Measurements from ENCODE around the gene DUOX2. TPM values are rescaled to one million over a fixed set of nuclear protein-coding genes. Genes with fewer than 3 reads are reported as not detected.
A peak's percentile ranks its signal among the peaks of the same experiment; 100 is the strongest.
"Not testable (repeated sequence)": the region's sequence is repeated elsewhere in the genome, so short reads cannot be mapped to it uniquely, and the experiment has no call there.

Gene DUOX2
- total RNA-seq, 6 donors from 2014 or later: 2.7 to 27.2 (median 6.7) TPM

DNA sequence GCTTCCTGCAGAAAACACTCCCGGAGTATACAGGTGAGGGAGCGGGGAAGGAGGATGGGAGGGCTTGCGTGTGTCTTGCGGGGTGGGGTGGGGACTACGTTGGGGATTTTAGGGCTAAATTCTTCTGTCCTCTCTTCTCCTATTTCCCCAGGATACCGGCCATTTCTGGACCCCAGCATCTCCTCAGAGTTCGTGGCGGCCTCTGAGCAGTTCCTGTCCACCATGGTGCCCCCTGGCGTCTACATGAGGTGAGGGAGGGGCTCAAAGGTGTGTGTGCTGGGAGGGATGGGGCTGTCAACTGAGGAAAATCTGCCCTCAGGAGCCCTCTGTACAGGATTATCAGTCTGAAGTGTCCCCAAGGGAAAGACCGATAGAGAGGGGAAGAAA is 22.4 kb upstream of the DUOX2 start:
- ATAC-seq (ENCODE audit: low FRiP score in 2 of 2) (no peak), DNase-seq (no peak)
- H3K27ac ChIP-seq: peak overlapping the region in 2 of 4 donors; percentile 31 to 64
- H3K4me1 ChIP-seq: peaks cover 7 to 58% (median 31%) of the 10 kb centered on the region in 4 donors
- no peak overlapping the region for H3K4me3 ChIP-seq
- peaks cover 0 to 10% (median 4%) of the 10 kb centered on the region in 4 donors for H3K36me3 ChIP-seq
- peaks cover 0 to 13% (median 6%) of the 10 kb centered on the region in 4 donors for H3K27me3 ChIP-seq
- WGBS, 2 donors: 31 to 41% methylated on average over 8 to 10 of the region's 10 CpGs
- TF ChIP-seq, protein P1, sequence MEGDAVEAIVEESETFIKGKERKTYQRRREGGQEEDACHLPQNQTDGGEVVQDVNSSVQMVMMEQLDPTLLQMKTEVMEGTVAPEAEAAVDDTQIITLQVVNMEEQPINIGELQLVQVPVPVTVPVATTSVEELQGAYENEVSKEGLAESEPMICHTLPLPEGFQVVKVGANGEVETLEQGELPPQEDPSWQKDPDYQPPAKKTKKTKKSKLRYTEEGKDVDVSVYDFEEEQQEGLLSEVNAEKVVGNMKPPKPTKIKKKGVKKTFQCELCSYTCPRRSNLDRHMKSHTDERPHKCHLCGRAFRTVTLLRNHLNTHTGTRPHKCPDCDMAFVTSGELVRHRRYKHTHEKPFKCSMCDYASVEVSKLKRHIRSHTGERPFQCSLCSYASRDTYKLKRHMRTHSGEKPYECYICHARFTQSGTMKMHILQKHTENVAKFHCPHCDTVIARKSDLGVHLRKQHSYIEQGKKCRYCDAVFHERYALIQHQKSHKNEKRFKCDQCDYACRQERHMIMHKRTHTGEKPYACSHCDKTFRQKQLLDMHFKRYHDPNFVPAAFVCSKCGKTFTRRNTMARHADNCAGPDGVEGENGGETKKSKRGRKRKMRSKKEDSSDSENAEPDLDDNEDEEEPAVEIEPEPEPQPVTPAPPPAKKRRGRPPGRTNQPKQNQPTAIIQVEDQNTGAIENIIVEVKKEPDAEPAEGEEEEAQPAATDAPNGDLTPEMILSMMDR (IDR thresholded peaks at IDR 0.05): no peak
- TF ChIP-seq POLR2A (IDR thresholded peaks at IDR 0.05): no peak
- TF ChIP-seq POLR2AphosphoS5 (IDR thresholded peaks at IDR 0.05): no peak
- H3K9me3 ChIP-seq: no peaks in the 10 kb centered on the region

DNA sequence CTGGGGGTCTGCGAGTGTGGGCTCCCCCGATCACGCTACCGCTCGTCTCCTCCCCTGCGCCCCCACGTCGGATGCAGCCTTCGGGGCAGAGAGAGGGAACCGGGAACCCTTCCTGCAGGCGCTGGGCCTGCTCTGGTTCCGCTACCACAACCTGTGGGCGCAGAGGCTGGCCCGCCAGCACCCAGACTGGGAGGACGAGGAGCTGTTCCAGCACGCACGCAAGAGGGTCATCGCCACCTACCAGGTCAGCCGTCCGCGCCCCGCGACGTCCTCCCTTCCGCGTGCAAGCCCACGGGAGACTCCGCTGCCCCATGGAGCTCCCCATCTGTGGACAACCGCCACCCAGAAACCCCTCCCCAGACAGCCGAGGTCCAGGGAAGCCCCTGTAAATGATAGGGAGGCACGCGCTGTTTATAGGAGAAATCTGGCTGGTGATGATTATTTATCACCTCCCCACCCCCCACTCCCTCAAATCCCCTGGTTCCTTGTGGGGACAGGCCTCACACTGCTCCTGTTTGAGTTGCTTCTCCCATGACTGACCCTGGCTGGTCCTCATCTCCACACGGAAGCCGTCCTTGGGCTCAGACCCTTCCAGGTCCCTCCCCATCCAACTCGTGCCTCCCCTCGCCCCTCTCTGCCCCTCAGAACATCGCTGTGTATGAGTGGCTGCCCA is 21.9 kb upstream of the DUOX2 start:
- not testable (repeated sequence) for ATAC-seq (ENCODE audit: low FRiP score in 2 of 2); H3K36me3 ChIP-seq; DNase-seq; H3K9me3 ChIP-seq; H3K4me3 ChIP-seq
- 27 to 32% methylated on average over 9 to 12 of the region's 37 CpGs for WGBS, 2 donors
- Histone ChIP-seq H3K27ac (peak overlapping the region in 2 of 4 donors; percentile 31 to 64), H3K4me1 (peaks cover 7 to 54% (median 31%) of the 10 kb centered on the region in 4 donors), H3K27me3 (peaks cover 0 to 13% (median 6%) of the 10 kb centered on the region in 4 donors)

DNA sequence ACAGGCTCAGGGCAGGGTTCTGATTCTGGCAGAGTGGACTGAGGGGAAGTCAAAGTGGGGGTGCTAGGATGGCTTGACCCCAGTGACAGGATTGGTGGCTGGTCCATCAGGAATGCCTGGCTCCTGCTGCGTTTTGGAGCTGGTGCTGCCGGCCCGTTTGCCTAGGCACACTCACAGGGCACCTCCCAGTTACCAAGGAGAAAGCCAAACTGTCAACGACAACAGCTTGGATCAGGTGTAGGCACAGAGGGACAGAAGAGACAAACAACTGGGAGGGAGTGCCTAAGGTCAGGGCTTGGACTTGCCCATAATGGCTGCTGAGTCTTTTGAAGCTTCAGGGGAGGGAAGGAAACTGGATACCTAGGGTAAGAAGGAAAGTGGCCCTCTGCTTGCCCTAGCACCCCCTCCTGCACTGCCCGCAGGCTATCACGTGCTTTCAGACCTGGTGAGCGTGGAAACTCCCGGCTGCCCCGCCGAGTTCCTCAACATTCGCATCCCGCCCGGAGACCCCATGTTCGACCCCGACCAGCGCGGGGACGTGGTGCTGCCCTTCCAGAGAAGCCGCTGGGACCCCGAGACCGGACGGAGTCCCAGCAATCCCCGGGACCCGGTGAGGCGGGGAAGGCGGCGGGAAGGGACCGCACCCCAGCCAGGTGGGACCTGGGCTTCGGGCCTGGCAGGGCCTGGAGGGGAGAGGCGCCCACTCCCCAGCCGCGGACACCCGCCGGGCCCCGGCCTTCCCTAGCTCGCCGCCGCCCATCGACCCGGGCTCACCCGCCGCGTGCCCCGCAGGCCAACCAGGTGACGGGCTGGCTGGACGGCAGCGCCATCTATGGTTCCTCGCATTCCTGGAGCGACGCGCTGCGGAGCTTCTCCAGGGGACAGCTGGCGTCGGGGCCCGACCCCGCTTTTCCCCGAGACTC is 21.0 kb upstream of the DUOX2 start:
- DNase-seq (peak; percentile 56 to 86), ATAC-seq (ENCODE audit: low FRiP score in 2 of 2) (peak in 1 of 2 donors; percentile 39)
- peak overlapping the region in 3 of 4 donors; percentile 18 to 91 (median 60) for H3K27ac ChIP-seq
- no peaks in the 10 kb centered on the region for H3K9me3 ChIP-seq
- peak in 1 of 4 donors; percentile 33 for TF ChIP-seq POLR2A (IDR thresholded peaks at IDR 0.05)
- no peak for TF ChIP-seq POLR2AphosphoS5 (IDR thresholded peaks at IDR 0.05)
- no peaks in the 10 kb centered on the region for H3K36me3 ChIP-seq
- 11 to 21% methylated on average over 3 to 22 of the region's 57 CpGs for WGBS, 2 donors
- H3K4me3 ChIP-seq: peak overlapping the region in 2 of 4 donors; percentile 20 to 34
- H3K27me3 ChIP-seq: peaks cover 0 to 16% (median 7%) of the 10 kb centered on the region in 4 donors
- peaks cover 7 to 45% (median 31%) of the 10 kb centered on the region in 4 donors for H3K4me1 ChIP-seq

DNA sequence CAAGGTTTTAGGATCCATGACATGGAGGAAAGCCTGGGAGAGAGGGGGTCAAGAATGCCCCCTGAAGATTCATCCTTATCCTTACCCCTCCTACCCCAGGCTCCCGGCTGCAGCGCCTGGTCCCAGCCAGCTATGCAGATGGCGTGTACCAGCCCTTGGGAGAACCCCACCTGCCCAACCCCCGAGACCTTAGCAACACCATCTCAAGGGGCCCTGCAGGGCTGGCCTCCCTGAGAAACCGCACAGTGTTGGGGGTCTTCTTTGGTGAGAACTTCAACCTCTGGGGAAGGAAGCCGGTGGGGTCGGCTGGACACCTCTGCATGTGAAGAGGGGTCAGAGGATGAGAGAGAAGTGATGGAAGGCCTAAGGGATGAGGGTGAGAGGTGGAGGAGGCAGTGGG is 20.1 kb upstream of the DUOX2 start:
- Histone ChIP-seq H3K27me3 (peaks cover 0 to 24% (median 11%) of the 10 kb centered on the region in 4 donors), H3K27ac (peak overlapping the region in 2 of 4 donors; percentile 60 to 91), H3K4me1 (peaks cover 10 to 51% (median 32%) of the 10 kb centered on the region in 4 donors), H3K9me3 (no peaks in the 10 kb centered on the region), H3K4me3 (peak overlapping the region in 2 of 4 donors; percentile 6 to 34), H3K36me3 (no peaks in the 10 kb centered on the region)
- WGBS, 2 donors: 89% methylated on average over 6 to 7 of the region's 7 CpGs
- DNase-seq (peak in 1 of 2 donors; percentile 32), ATAC-seq (ENCODE audit: low FRiP score in 2 of 2) (no peak)
- TF ChIP-seq, protein P1 (IDR thresholded peaks at IDR 0.05): no peak
- TF ChIP-seq EP300 (IDR thresholded peaks at IDR 0.05) (no peak), POLR2AphosphoS5 (IDR thresholded peaks at IDR 0.05) (no peak), POLR2A (IDR thresholded peaks at IDR 0.05) (no peak)

DNA sequence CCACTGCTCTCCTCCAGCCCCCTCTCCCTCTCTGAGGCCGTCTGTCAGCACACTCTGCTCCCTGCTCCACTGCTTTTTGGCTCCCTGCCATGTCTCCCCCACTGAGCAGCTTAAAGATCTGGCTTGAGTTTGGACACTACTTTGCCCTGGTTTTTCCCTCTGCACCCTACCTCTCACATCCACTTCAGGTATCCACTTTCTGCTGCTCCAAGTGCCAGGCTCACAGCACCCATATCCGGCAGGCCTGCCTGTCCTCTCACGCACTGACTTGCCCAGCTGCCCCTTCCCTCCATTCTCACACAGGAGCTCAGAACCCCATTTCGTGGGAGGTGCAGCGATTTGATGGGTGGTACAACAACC is 19.6 kb upstream of the DUOX2 start:
- DNase-seq: peak in 1 of 2 donors; percentile 71
- WGBS, 2 donors: 59 to 66% methylated on average over 5 of the region's 5 CpGs
- Histone ChIP-seq H3K36me3 (no peaks in the 10 kb centered on the region), H3K9me3 (no peaks in the 10 kb centered on the region), H3K27me3 (peaks cover 0 to 29% (median 11%) of the 10 kb centered on the region in 4 donors), H3K4me1 (peaks cover 10 to 51% (median 30%) of the 10 kb centered on the region in 4 donors), H3K4me3 (peak overlapping the region in 1 of 4 donors; percentile 34), H3K27ac (peak overlapping the region in 2 of 4 donors; percentile 60 to 91)
- no peak for ATAC-seq (ENCODE audit: low FRiP score in 2 of 2)
- TF ChIP-seq EP300 (IDR thresholded peaks at IDR 0.05): no peak
- TF ChIP-seq, protein P1 (IDR thresholded peaks at IDR 0.05): no peak
- no peak for TF ChIP-seq POLR2A (IDR thresholded peaks at IDR 0.05)
- no peak for TF ChIP-seq POLR2AphosphoS5 (IDR thresholded peaks at IDR 0.05)

Measured in upper lobe of left lung (tissue), 6 donors.